Right lobe of liver (tissue), 6 donors: ENCODE data around the gene ACO2. TPM values are rescaled to one million over a fixed set of nuclear protein-coding genes. Genes with fewer than 3 reads are reported as not detected.
A peak's percentile ranks its signal among the peaks of the same experiment; 100 is the strongest.

Experiments
- ATAC-seq, 4 donors: fragments of 200-7000 bp; cut with Tn5 transposase; one replicate each; pipeline ENCODE4 v1.9.1; 2020; ENCODE audit warnings: mild to moderate bottlenecking in 4 of 4, moderate library complexity in 4 of 4
- DNase-seq, 3 donors: peaks; one replicate each; pipeline ENCODE4 v3.0.0-alpha.2; 2020
- H3K27ac ChIP-seq, 3 donors: fragments of 200-600 bp; one replicate each; pipeline ENCODE4 v1.8.0; 2022
- H3K27me3 ChIP-seq, 2 donors: fragments of 200-600 bp; one replicate each; pipeline ENCODE4 v1.8.0; 2022
- H3K36me3 ChIP-seq, 4 donors: fragments of 200-600 bp; sonication (generic) in 1 of 4; one replicate each; pipeline versions ENCODE4 v1.5.1 to v1.8.0; 2017 to 2022; ENCODE audit warnings: control low read depth in 1 of 4
- H3K4me1 ChIP-seq, 4 donors: fragments of 200-600 bp; sonication (generic) in 1 of 4; one replicate each; pipeline versions ENCODE4 v1.5.1 to v1.8.0; 2017 to 2022; ENCODE audit warnings: control low read depth in 1 of 4
- H3K4me3 ChIP-seq, 3 donors: fragments of 200-600 bp; one replicate each; pipeline ENCODE4 v1.8.0; 2022
- H3K9me3 ChIP-seq, 4 donors: fragments of 200-600 bp; sonication (generic) in 1 of 4; one replicate each; pipeline versions ENCODE4 v1.5.1 to v1.8.0; 2017 to 2022; ENCODE audit warnings: control low read depth in 1 of 4
- CTCF ChIP-seq, 4 donors: fragments of 200-600 bp in 3 of 4; fragments of 450-650 bp in 1 of 4; IDR thresholded peaks; one replicate each; pipeline versions ENCODE4 v1.5.1 to v1.8.0; 2016 to 2022; ENCODE audit warnings: antibody characterized with exemption in 4 of 4, mild to moderate bottlenecking in 2 of 4
- POLR2A ChIP-seq: fragments of 450-650 bp; IDR thresholded peaks from one replicate; pipeline ENCODE4 v1.6.1; 2017; ENCODE audit warnings: antibody characterized with exemption, mild to moderate bottlenecking
- WGBS: methylation state at CpG from one replicate; pipeline ENCODE4 v1.1.6; 2018; ENCODE audit warnings: low coverage, low lambda C conversion rate; ENCODE audit not compliant: insufficient coverage; ENCODE audit errors: missing lambda C conversion rate; 5-methylcytosine and 5-hydroxymethylcytosine counted together
- intact Hi-C, 2 donors: fragments of 100-400 bp; cut with DNase I; formaldehyde crosslinking; loops; one replicate each; pipeline versions ENCODE4 v1.11.2 to v1.14.1; 2022
- total RNA-seq, 6 experiments: library from RNA; depleted of rRNA in 2 of 6; stranded (reverse); fragments of >200 nt in 2 of 6; fragmentation: NEBNext Ultra II Directional in 3 of 6; extraction: Animal tissue kit (Norgen Biotek cat#: 25700) in 3 of 6; gene quantifications; one replicate each; pipeline versions ENCODE4 v1.1.0 to v1.2.4, GENCODE V29; 2016 to 2023
- donor health status: DM: no; HTN: yes; CAD: no.
- donor health status: DM: no; HTN: no; CAD: no.
- donor health status: DM: no; HTN: no; CAD: no.
- donor health status: DM: no; HTN: yes; CAD: no.
- donor health status: DM: no; HTN: yes; CAD: no.

Gene ACO2
- total RNA-seq, 6 experiments from 2014 or later = 62.6 to 135 (median 66.8) TPM

- ATAC-seq = peak; percentile 30 to 52 (median 43)
- peaks cover 0 to 67% (median 36%) of the 10 kb centered on the region in 4 donors for H3K4me1 ChIP-seq
- intact Hi-C loops = no loop called here
These were observed 6.0 kb downstream of the ACO2 start for GRCh38 chr22:41474872-41475451.

GRCh38 chr22:41478473-41478872 lies 9.6 kb downstream of the ACO2 start:
- ATAC-seq (no peak), DNase-seq (no peak)
- intact Hi-C loops = no loop called here
- H3K4me3 ChIP-seq = no peak overlapping the region
- TF ChIP-seq CTCF (IDR thresholded peaks at IDR 0.05) (no peak), POLR2A (no peak)
- H3K9me3 ChIP-seq = no peaks in the 10 kb centered on the region
- no peaks in the 10 kb centered on the region for H3K27me3 ChIP-seq
- H3K4me1 ChIP-seq = peaks cover 0 to 70% (median 27%) of the 10 kb centered on the region in 4 donors
- H3K36me3 ChIP-seq = no peaks in the 10 kb centered on the region
- peak overlapping the region in 2 of 3 donors; percentile 37 to 71 for H3K27ac ChIP-seq
- WGBS = 67% methylated on average over 1 of the region's 2 CpGs

More at GRCh38 chr22:41474872-41475451, 6.0 kb downstream of the ACO2 start:
- H3K27ac ChIP-seq = peak overlapping the region in 2 of 3 donors; percentile 31 to 57
- H3K36me3 ChIP-seq = no peaks in the 10 kb centered on the region
- DNase-seq = no peak
- TF ChIP-seq POLR2A (no peak), CTCF (IDR thresholded peaks at IDR 0.05) (no peak)
- H3K27me3 ChIP-seq = no peaks in the 10 kb centered on the region
- no peaks in the 10 kb centered on the region for H3K9me3 ChIP-seq
- H3K4me3 ChIP-seq = no peak overlapping the region
- 76% methylated on average over 6 of the region's 6 CpGs for WGBS

GRCh38 chr22:41478891-41479521 lies 10.1 kb downstream of the ACO2 start:
- TF ChIP-seq POLR2A (no peak), CTCF (IDR thresholded peaks at IDR 0.05) (no peak)
- Histone ChIP-seq H3K27ac (peak overlapping the region in 2 of 3 donors; percentile 38 to 71), H3K4me1 (peaks cover 0 to 70% (median 27%) of the 10 kb centered on the region in 4 donors), H3K27me3 (no peaks in the 10 kb centered on the region), H3K36me3 (no peaks in the 10 kb centered on the region), H3K4me3 (no peak overlapping the region), H3K9me3 (no peaks in the 10 kb centered on the region)
- peak; percentile 49 to 81 (median 71) for DNase-seq
- intact Hi-C loops = no loop called here
- 44% methylated on average over 6 of the region's 7 CpGs for WGBS
- peak; percentile 83 to 89 (median 86) for ATAC-seq

GRCh38 chr22:41479671-41480396 lies 10.9 kb downstream of the ACO2 start:
- Histone ChIP-seq H3K9me3 (no peaks in the 10 kb centered on the region), H3K27me3 (no peaks in the 10 kb centered on the region), H3K4me1 (peaks cover 0 to 69% (median 26%) of the 10 kb centered on the region in 4 donors), H3K4me3 (no peak overlapping the region), H3K27ac (peak overlapping the region in 2 of 3 donors; percentile 38 to 71), H3K36me3 (no peaks in the 10 kb centered on the region)
- ATAC-seq = no peak
- DNase-seq = no peak
- intact Hi-C loops = no loop called here
- TF ChIP-seq POLR2A (no peak), CTCF (IDR thresholded peaks at IDR 0.05) (no peak)
- 96% methylated on average over 5 of the region's 6 CpGs for WGBS
